HEK293 (cell line): ENCODE data around the gene KNOP1.
A peak's percentile ranks its signal among the peaks of the same experiment; 100 is the strongest.

Experiments used
- FEZF1 ChIP-seq: fragments of 450-650 bp; formaldehyde crosslinking; IDR thresholded peaks from 2 replicates; pipeline ENCODE4 v1.5.1; 2016; ENCODE audit warnings: missing biosample characterization, missing genetic modification characterization
- GLIS2 ChIP-seq: fragments of 450-650 bp; formaldehyde crosslinking; IDR thresholded peaks from 2 replicates; pipeline ENCODE4 v1.5.1; 2016; ENCODE audit warnings: missing biosample characterization, missing genetic modification characterization
- HIC1 ChIP-seq: fragments of 450-650 bp; formaldehyde crosslinking; IDR thresholded peaks from 2 replicates; pipeline ENCODE4 v1.5.1; 2016; ENCODE audit warnings: missing biosample characterization, missing genetic modification characterization
- KLF1 ChIP-seq: fragments of 450-650 bp; formaldehyde crosslinking; IDR thresholded peaks from 2 replicates; pipeline ENCODE4 v1.5.1; 2016; ENCODE audit warnings: missing biosample characterization, missing genetic modification characterization
- KLF16 ChIP-seq: fragments of 450-650 bp; formaldehyde crosslinking; IDR thresholded peaks from 2 replicates; pipeline ENCODE4 v1.5.1; 2017; ENCODE audit warnings: missing biosample characterization, missing genetic modification characterization
- KLF17 ChIP-seq: fragments of 450-650 bp; formaldehyde crosslinking; IDR thresholded peaks from 2 replicates; pipeline ENCODE4 v1.5.1; 2016; ENCODE audit warnings: missing biosample characterization, missing genetic modification characterization
- KLF9 ChIP-seq: fragments of 450-650 bp; formaldehyde crosslinking; IDR thresholded peaks from 2 replicates; pipeline ENCODE4 v1.5.1; 2016; ENCODE audit warnings: missing biosample characterization, missing genetic modification characterization, low read depth
- MYNN ChIP-seq: fragments of 450-650 bp; formaldehyde crosslinking; IDR thresholded peaks from 2 replicates; pipeline ENCODE4 v1.5.1; 2016; ENCODE audit warnings: missing biosample characterization, missing genetic modification characterization, borderline replicate concordance
- OVOL3 ChIP-seq: fragments of 450-650 bp; formaldehyde crosslinking; IDR thresholded peaks from 2 replicates; pipeline ENCODE4 v1.5.1; 2016; ENCODE audit warnings: missing biosample characterization, missing genetic modification characterization
- YY2 ChIP-seq: fragments of 450-650 bp; formaldehyde crosslinking; IDR thresholded peaks from 2 replicates; pipeline ENCODE4 v1.5.1; 2016; ENCODE audit warnings: missing biosample characterization, missing genetic modification characterization
- ZBTB20 ChIP-seq: fragments of 450-650 bp; formaldehyde crosslinking; IDR thresholded peaks from 2 replicates; pipeline ENCODE4 v1.5.1; 2016; ENCODE audit warnings: missing biosample characterization, missing genetic modification characterization
- ZBTB7A ChIP-seq: fragments of 450-650 bp; formaldehyde crosslinking; IDR thresholded peaks from 2 replicates; pipeline ENCODE4 v1.5.1; 2016; ENCODE audit warnings: low read depth, missing biosample characterization, missing genetic modification characterization
- ZEB2 ChIP-seq: fragments of 450-650 bp; formaldehyde crosslinking; IDR thresholded peaks from 2 replicates; pipeline ENCODE4 v1.5.1; 2016; ENCODE audit warnings: missing biosample characterization, missing genetic modification characterization
- ZFHX2 ChIP-seq: fragments of 450-650 bp; formaldehyde crosslinking; conservative IDR thresholded peaks from 2 replicates; pipeline ENCODE4 v1.5.1; 2016; ENCODE audit warnings: missing biosample characterization, missing genetic modification characterization
- ZFP37 ChIP-seq: fragments of 450-650 bp; formaldehyde crosslinking; IDR thresholded peaks from 2 replicates; pipeline ENCODE4 v1.5.1; 2016; ENCODE audit warnings: missing biosample characterization, missing genetic modification characterization
- ZIC2 ChIP-seq: fragments of 450-650 bp; formaldehyde crosslinking; IDR thresholded peaks from 2 replicates; pipeline ENCODE4 v1.5.1; 2016; ENCODE audit warnings: missing biosample characterization, missing genetic modification characterization
- ZNF132 ChIP-seq: fragments of 450-650 bp; formaldehyde crosslinking; IDR thresholded peaks from 2 replicates; pipeline ENCODE4 v1.5.1; 2017; ENCODE audit warnings: missing biosample characterization, missing genetic modification characterization, borderline replicate concordance
- ZNF133 ChIP-seq: fragments of 450-650 bp; formaldehyde crosslinking; IDR thresholded peaks from 2 replicates; pipeline ENCODE4 v1.5.1; 2016; ENCODE audit warnings: missing biosample characterization, missing genetic modification characterization
- ZNF202 ChIP-seq: fragments of 450-650 bp; formaldehyde crosslinking; IDR thresholded peaks from 2 replicates; pipeline ENCODE4 v1.5.1; 2016; ENCODE audit warnings: missing biosample characterization, missing genetic modification characterization, borderline replicate concordance
- ZNF311 ChIP-seq: fragments of 450-650 bp; formaldehyde crosslinking; IDR thresholded peaks from 2 replicates; pipeline ENCODE4 v1.5.1; 2017; ENCODE audit warnings: missing biosample characterization, missing genetic modification characterization, borderline replicate concordance
- ZNF341 ChIP-seq: fragments of 450-650 bp; formaldehyde crosslinking; IDR thresholded peaks from 2 replicates; pipeline ENCODE4; 2016; ENCODE audit warnings: low read depth, missing biosample characterization, missing genetic modification characterization
- ZNF366 ChIP-seq: fragments of 450-650 bp; formaldehyde crosslinking; conservative IDR thresholded peaks from 2 replicates; pipeline ENCODE4 v1.5.1; 2016; ENCODE audit warnings: missing biosample characterization, missing genetic modification characterization
- ZNF426 ChIP-seq: fragments of 450-650 bp; formaldehyde crosslinking; IDR thresholded peaks from 2 replicates; pipeline ENCODE4 v1.5.1; 2017; ENCODE audit warnings: missing biosample characterization, missing genetic modification characterization, mild to moderate bottlenecking, inconsistent platforms, moderate library complexity
- ZNF433 ChIP-seq: fragments of 450-650 bp; formaldehyde crosslinking; IDR thresholded peaks from 2 replicates; pipeline ENCODE4 v1.5.1; 2016; ENCODE audit warnings: missing biosample characterization, missing genetic modification characterization, low read depth
- ZNF529 ChIP-seq: fragments of 450-650 bp; formaldehyde crosslinking; IDR thresholded peaks from 2 replicates; pipeline ENCODE4 v1.5.1; 2017; ENCODE audit warnings: missing genetic modification characterization, missing biosample characterization; ENCODE audit not compliant: insufficient replicate concordance
- ZNF549 ChIP-seq: fragments of 450-650 bp; IDR thresholded peaks from 2 replicates; pipeline ENCODE4 v1.5.1; 2018; ENCODE audit warnings: missing biosample characterization, missing genetic modification characterization, mild to moderate bottlenecking, inconsistent platforms, moderate library complexity
- ZNF555 ChIP-seq: fragments of 450-650 bp; formaldehyde crosslinking; conservative IDR thresholded peaks from 2 replicates; pipeline ENCODE4 v1.5.1; 2017; ENCODE audit warnings: missing biosample characterization, mild to moderate bottlenecking, missing genetic modification characterization, inconsistent platforms
- ZNF585B ChIP-seq: fragments of 450-650 bp; formaldehyde crosslinking; IDR thresholded peaks from 2 replicates; pipeline ENCODE4 v1.5.1; 2016; ENCODE audit warnings: missing biosample characterization, missing genetic modification characterization
- ZNF639 ChIP-seq: fragments of 450-650 bp; formaldehyde crosslinking; IDR thresholded peaks from 2 replicates; pipeline ENCODE4 v1.5.1; 2016; ENCODE audit warnings: missing biosample characterization, missing genetic modification characterization
- ZNF660 ChIP-seq: fragments of 450-650 bp; IDR thresholded peaks from 2 replicates; pipeline ENCODE4 v1.5.1; 2018; ENCODE audit warnings: missing biosample characterization, mild to moderate bottlenecking, missing genetic modification characterization
- ZNF707 ChIP-seq: fragments of 450-650 bp; formaldehyde crosslinking; IDR thresholded peaks from 2 replicates; pipeline ENCODE4 v1.5.1; 2016; ENCODE audit warnings: missing biosample characterization, missing genetic modification characterization
- ZNF777 ChIP-seq: fragments of 450-650 bp; formaldehyde crosslinking; IDR thresholded peaks from 2 replicates; pipeline ENCODE4 v1.5.1; 2017; ENCODE audit warnings: missing biosample characterization, missing genetic modification characterization, borderline replicate concordance
- ZNF830 ChIP-seq: fragments of 450-650 bp; IDR thresholded peaks from 2 replicates; pipeline ENCODE4 v1.5.0; 2018; ENCODE audit warnings: missing biosample characterization, missing genetic modification characterization, low read depth, mild to moderate bottlenecking, moderate library complexity
- ZNF843 ChIP-seq: fragments of 450-650 bp; formaldehyde crosslinking; IDR thresholded peaks from 2 replicates; pipeline ENCODE4 v1.5.1; 2016; ENCODE audit warnings: missing biosample characterization, missing genetic modification characterization
- ZSCAN23 ChIP-seq: fragments of 450-650 bp; formaldehyde crosslinking; IDR thresholded peaks from 2 replicates; pipeline ENCODE4 v1.5.1; 2016; ENCODE audit warnings: missing biosample characterization, missing genetic modification characterization
- ZSCAN4 ChIP-seq: fragments of 450-650 bp; formaldehyde crosslinking; IDR thresholded peaks from 2 replicates; pipeline ENCODE4 v1.5.1; 2017; ENCODE audit warnings: missing biosample characterization, missing genetic modification characterization

Gene KNOP1

GRCh38 chr16:19717741-19718623 is at the start of gene KNOP1, which contains the start of gene IQCK (continued):
- TF ChIP-seq ZNF777 (tag by site-specific recombination) (no peak), ZNF585B (tag by site-specific recombination) (no peak), ZSCAN4 (tag by site-specific recombination) (no peak), ZNF843 (tag by site-specific recombination) (peak; percentile 60), ZBTB7A (0 out of 2 replicates have a peak, but pooled peaks have one; percentile 69), MYNN (tag by site-specific recombination) (peak; percentile 22; the same call in 1 of the 2 replicates), ZNF660 (no peak), ZNF202 (tag by site-specific recombination) (no peak), ZFP37 (no peak), ZNF133 (tag by site-specific recombination) (no peak), KLF16 (peak; percentile 84; the same call in 1 of the 2 replicates), FEZF1 (tag by site-specific recombination) (no peak), ZFHX2 (peak; percentile 98), GLIS2 (peak; percentile 88), ZBTB20 (tag by site-specific recombination) (peak; percentile 6; the same call in 1 of the 2 replicates), KLF1 (tag by site-specific recombination) (peak; percentile 64; the same call in 1 of the 2 replicates), YY2 (peak; percentile 85; the same call in 1 of the 2 replicates), ZNF311 (no peak), ZIC2 (tag by site-specific recombination) (peak; percentile 49), HIC1 (no peak), ZNF529 (tag by site-specific recombination) (no peak), ZNF426 (no peak; the same call in 1 of the 2 replicates), OVOL3 (no peak), ZNF366 (no peak), KLF9 (tag by site-specific recombination) (peak; percentile 89), ZNF707 (no peak), KLF17 (peak; percentile 64), ZNF555 (no peak), ZNF341 (tag by site-specific recombination) (peak; percentile 42; the same call in 1 of the 2 replicates), ZNF830 (tag by site-specific recombination) (no peak), ZNF132 (tag by site-specific recombination) (no peak), ZNF639 (tag by site-specific recombination) (no peak; the same call in 1 of the 2 replicates), ZEB2 (tag by site-specific recombination) (peak; percentile 90), ZNF433 (no peak), ZNF549 (tag by site-specific recombination) (no peak), ZSCAN23 (tag by site-specific recombination) (no peak)
